Breast epithelium (tissue), 4 donors: ENCODE results near the gene AKAP8L. TPM values are rescaled to one million over a fixed set of nuclear protein-coding genes. Genes with fewer than 3 reads are reported as not detected.

Experiments used
- DNase-seq, 2 donors: peaks; one replicate each; pipeline ENCODE4 v3.0.0-alpha.2; 2019; ENCODE audit warnings: low spot score in 2 of 2
- H3K27ac ChIP-seq, 2 donors: fragments of 200-600 bp; sonication (generic) in 1 of 2; one replicate each; pipeline ENCODE4 v1.5.1; 2016 to 2019; ENCODE audit warnings: mild to moderate bottlenecking in 1 of 2
- H3K27me3 ChIP-seq, 2 donors: fragments of 200-600 bp; sonication (generic) in 1 of 2; one replicate each; pipeline versions ENCODE4 v1.5.1 to v1.6.0; 2017 to 2019; ENCODE audit warnings: control low read depth in 1 of 2, mild to moderate bottlenecking in 1 of 2
- H3K36me3 ChIP-seq: fragments of 200-600 bp; one replicate; pipeline ENCODE4 v1.5.1; 2019
- H3K4me1 ChIP-seq, 2 donors: fragments of 200-600 bp; sonication (generic); one replicate each; pipeline ENCODE4 v1.5.1; 2016 to 2019; ENCODE audit warnings: control low read depth in 1 of 2
- H3K4me3 ChIP-seq, 3 donors: fragments of 200-600 bp; sonication (generic); 1 replicate in 2 of 3; 2 replicates in 1 of 3; pipeline ENCODE4 v1.5.1; 2016 to 2019; ENCODE audit warnings: mild to moderate bottlenecking in 3 of 3, moderate library complexity in 2 of 3
- H3K9me3 ChIP-seq, 2 donors: fragments of 200-600 bp; sonication (generic) in 1 of 2; one replicate each; pipeline ENCODE4 v1.5.1; 2016 to 2019; ENCODE audit warnings: control low read depth in 1 of 2
- CTCF ChIP-seq, 3 donors: fragments of 450-650 bp; IDR thresholded peaks; one replicate each; pipeline ENCODE4 v1.5.1; 2016 to 2017; ENCODE audit warnings: antibody characterized with exemption in 3 of 3, mild to moderate bottlenecking in 3 of 3, moderate library complexity in 3 of 3
- POLR2A ChIP-seq: fragments of 450-650 bp; IDR thresholded peaks from one replicate; pipeline ENCODE4 v1.6.1; 2016; ENCODE audit warnings: antibody characterized with exemption, mild to moderate bottlenecking, moderate library complexity
- POLR2AphosphoS5 ChIP-seq, 3 donors: sonication (generic); formaldehyde crosslinking; IDR thresholded peaks; one replicate each; pipeline ENCODE4 v1.6.1; 2017; ENCODE audit warnings: antibody characterized with exemption in 3 of 3
- intact Hi-C: fragments of 100-400 bp; cut with DNase I; formaldehyde crosslinking; loops from one replicate; pipeline ENCODE4 v1.15.1; 2023; ENCODE audit warnings: low total_unique reads
- total RNA-seq, 3 donors: library from RNA; depleted of rRNA; stranded (reverse); fragments of >200 nt; gene quantifications; one replicate each; pipeline ENCODE4 v1.1.0, GENCODE V29; 2016

The AKAP8L gene
- total RNA-seq, 3 donors from 2014 or later = 77.6 to 141 (median 122) TPM

DNA sequence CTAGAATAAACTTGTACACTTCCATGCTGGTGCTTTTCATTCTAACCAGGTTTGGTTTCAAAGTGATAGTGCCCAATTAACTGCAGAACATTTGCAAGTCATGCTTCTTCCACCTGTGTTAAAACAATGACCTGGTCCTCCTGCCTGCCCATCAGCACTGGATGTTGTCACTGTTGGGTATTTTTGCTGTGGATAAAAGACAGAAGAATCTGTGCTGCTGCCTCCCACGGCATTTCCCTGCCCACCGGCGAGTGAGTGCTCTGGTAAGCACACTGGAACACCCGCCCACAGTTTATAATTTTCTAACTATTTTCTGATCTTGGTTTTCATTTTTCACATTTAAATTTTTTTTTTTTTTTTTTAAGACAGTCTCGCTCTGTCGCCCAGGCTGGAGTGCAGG lies 36.9 kb downstream of the AKAP8L start:
- Histone ChIP-seq H3K27ac (no peak overlapping the region), H3K4me1 (peaks cover 0 to 17% of the 10 kb centered on the region in 2 donors), H3K36me3 (no peaks in the 10 kb centered on the region), H3K4me3 (no peak overlapping the region), H3K9me3 (no peaks in the 10 kb centered on the region), H3K27me3 (no peaks in the 10 kb centered on the region)
- intact Hi-C loops = no loop called here
- no peak for TF ChIP-seq POLR2A
- TF ChIP-seq CTCF (IDR thresholded peaks at IDR 0.05) = no peak
- TF ChIP-seq POLR2AphosphoS5 (IDR thresholded peaks at IDR 0.05) = no peak
- no peak for DNase-seq

- no peak overlapping the region for H3K27ac ChIP-seq
- intact Hi-C loops = no loop called here
- no peaks in the 10 kb centered on the region for H3K9me3 ChIP-seq
- no peak overlapping the region for H3K4me3 ChIP-seq
- DNase-seq = no peak
- TF ChIP-seq CTCF (IDR thresholded peaks at IDR 0.05) (no peak), POLR2AphosphoS5 (IDR thresholded peaks at IDR 0.05) (no peak), POLR2A (no peak)
- no peaks in the 10 kb centered on the region for H3K36me3 ChIP-seq
- H3K27me3 ChIP-seq = no peaks in the 10 kb centered on the region
- peaks cover 0 to 19% of the 10 kb centered on the region in 2 donors for H3K4me1 ChIP-seq
These were observed 37.4 kb downstream of the AKAP8L start for GRCh38 chr19:15381429-15381828.

DNA sequence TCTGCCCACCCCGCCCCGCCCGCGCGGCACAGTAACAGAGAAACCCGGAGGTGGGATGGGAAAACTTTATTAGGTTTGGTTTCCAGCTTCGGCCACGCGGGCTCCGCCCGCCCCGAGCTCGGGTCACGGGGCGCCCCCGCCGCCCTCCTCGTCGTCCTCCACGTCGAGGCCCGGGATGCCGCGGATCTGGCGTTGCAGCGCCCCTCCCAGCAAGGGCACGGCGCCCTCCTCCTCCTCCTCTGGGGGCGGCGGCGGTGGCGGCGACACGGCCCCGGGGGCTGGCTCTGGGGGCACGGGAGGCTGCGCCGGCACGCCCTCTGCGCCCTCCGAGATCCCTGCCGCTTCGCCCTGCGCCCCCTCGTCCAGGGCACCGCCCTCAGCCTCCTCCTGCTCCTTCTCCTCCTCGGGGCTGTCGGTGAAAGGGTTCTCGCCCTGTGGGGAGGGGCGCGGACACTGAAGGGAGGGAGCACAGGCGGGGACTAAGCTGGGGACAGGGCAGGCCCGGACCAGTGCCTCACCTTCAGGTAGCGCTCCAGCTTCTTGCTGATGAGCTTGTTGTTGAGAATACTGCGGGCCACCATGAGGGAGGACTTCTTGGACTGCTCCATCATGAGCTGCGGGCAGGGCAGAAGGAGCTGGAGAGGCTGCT lies 38.7 kb downstream of the AKAP8L start:
- H3K4me1 ChIP-seq = peaks cover 0 to 21% of the 10 kb centered on the region in 2 donors
- TF ChIP-seq CTCF (IDR thresholded peaks at IDR 0.05) = no peak
- TF ChIP-seq POLR2A = no peak
- no peak for TF ChIP-seq POLR2AphosphoS5 (IDR thresholded peaks at IDR 0.05)
- intact Hi-C loops = loop anchor here (5.0 to 10.0 kb wide), 2 partner anchors 55 to 657 kb away; no protein-coding TSS in a partner anchor
- peak; percentile 67 to 70 for DNase-seq
- H3K4me3 ChIP-seq = peak overlapping the region; percentile 86 to 93 (median 92)
- peak overlapping the region; percentile 98 to 99 for H3K27ac ChIP-seq
- H3K36me3 ChIP-seq = no peaks in the 10 kb centered on the region
- H3K9me3 ChIP-seq = no peaks in the 10 kb centered on the region
- no peaks in the 10 kb centered on the region for H3K27me3 ChIP-seq

- Histone ChIP-seq H3K4me1 (peaks cover 5 to 29% of the 10 kb centered on the region in 2 donors), H3K27ac (peak within 1 kb of the TSS; percentile 98 to 99), H3K36me3 (no peaks in the 10 kb centered on the region), H3K27me3 (no peaks in the 10 kb centered on the region), H3K9me3 (no peaks in the 10 kb centered on the region), H3K4me3 (peak within 1 kb of the TSS; percentile 86 to 93 (median 92))
- TF ChIP-seq CTCF (IDR thresholded peaks at IDR 0.05) = peak in 1 of 3 donors; percentile 12
- TF ChIP-seq POLR2AphosphoS5 (IDR thresholded peaks at IDR 0.05) = peak; percentile 89 to 96 (median 92)
- TF ChIP-seq POLR2A = peak; percentile 79
- DNase-seq = peak; percentile 97 to 99
- intact Hi-C loops = loop anchor here (5.0 to 10.0 kb wide), 2 partner anchors 55 to 658 kb away; no protein-coding TSS in a partner anchor
These were observed 39.4 kb downstream of the AKAP8L start, which contains the start of gene AKAP8 for GRCh38 chr19:15379083-15379998. Gene AKAP8, minus strand, starts transcription at chr19:15379787. Its CDS starts 56 bp downstream, at chr19:15379731.
